ENCODE results near the gene ABCC11. TPM values are rescaled to one million over a fixed set of nuclear protein-coding genes. Genes with fewer than 3 reads are reported as not detected.

Gene ABCC11
- total and polyA plus RNA-seq, 2 donors = 0.14 to 0.23 TPM

DNA sequence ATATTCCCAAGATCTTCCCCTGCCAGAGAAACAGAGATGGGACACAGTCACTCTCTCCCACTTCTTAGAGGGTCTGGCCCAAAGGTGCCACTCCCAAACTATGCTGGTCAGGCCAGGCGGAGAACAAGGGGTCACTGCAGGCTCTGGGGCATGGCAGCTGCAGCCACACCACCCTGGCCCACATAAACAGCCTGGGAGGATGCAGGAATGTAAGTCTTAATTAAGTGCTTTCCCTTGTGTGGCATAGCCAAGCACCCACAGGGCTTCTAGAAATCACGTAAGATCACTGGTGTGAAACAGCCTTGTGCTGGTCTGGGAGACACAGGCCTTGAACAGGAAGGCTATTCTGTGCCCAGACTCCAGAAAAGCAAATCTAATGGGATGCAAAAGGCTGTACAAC, 123.1 kb downstream of the ABCC11 start:
- H3K4me3 ChIP-seq (ENCODE audit: low read length in 2 of 2) = no peak overlapping the region
- 95% methylated on average over 2 of the region's 2 CpGs for WGBS
- H3K36me3 ChIP-seq (ENCODE audit: control insufficient read depth in 2 of 2, insufficient read depth in 2 of 2, low read length in 1 of 2) = no peaks in the 10 kb centered on the region
- H3K27ac ChIP-seq (ENCODE audit: low read depth in 1 of 2, low read length in 1 of 2) = no peak overlapping the region
- H3K27me3 ChIP-seq (ENCODE audit: control insufficient read depth in 2 of 2, insufficient read depth in 1 of 2, low read length in 1 of 2) = no peaks in the 10 kb centered on the region
- H3K9me3 ChIP-seq (ENCODE audit: control insufficient read depth in 2 of 2, insufficient read depth in 1 of 2, low read length in 1 of 2) = no peaks in the 10 kb centered on the region
- H3K4me1 ChIP-seq (ENCODE audit: control insufficient read depth in 2 of 2, insufficient read depth in 2 of 2, low read length in 2 of 2) = no peaks in the 10 kb centered on the region
- no peak for DNase-seq (ENCODE audit: low read depth in 6 of 9, low spot score in 9 of 9)

DNA sequence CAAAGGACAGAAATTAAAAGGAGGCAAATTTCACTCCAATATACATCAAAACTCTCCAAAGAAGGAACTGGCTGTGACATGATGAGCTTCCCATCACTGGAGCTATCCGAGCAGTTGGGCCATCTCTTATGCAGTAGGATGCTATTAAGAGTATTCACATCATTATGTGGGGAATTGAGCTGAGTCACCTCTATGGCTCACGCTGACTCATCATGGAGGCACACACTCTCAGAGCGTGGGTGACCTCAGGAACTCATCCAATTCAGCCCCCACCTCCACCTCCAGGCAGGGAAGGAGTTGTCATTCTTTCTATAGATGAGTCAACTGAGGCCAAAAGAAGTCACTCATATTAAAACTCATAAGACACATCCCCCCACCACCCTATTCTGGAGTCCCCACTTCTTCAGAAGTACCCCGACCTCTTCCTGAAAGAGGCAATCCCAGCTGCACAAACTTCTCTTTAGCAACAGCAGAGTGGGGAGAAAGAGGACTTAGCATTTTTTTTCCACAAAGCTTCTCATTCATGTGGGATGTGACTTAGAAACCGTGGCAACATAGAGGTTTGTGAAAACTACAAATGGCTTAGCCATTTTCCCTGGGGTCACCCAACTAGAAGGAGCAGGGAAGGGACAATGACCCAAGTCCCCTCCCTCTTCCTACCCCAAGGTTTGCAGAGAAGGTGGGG, 124.1 kb downstream of the ABCC11 start:
- Histone ChIP-seq H3K9me3 (ENCODE audit: control insufficient read depth in 2 of 2, insufficient read depth in 1 of 2, low read length in 1 of 2) (no peaks in the 10 kb centered on the region), H3K36me3 (ENCODE audit: control insufficient read depth in 2 of 2, insufficient read depth in 2 of 2, low read length in 1 of 2) (no peaks in the 10 kb centered on the region), H3K4me1 (ENCODE audit: control insufficient read depth in 2 of 2, insufficient read depth in 2 of 2, low read length in 2 of 2) (no peaks in the 10 kb centered on the region), H3K4me3 (ENCODE audit: low read length in 2 of 2) (no peak overlapping the region), H3K27me3 (ENCODE audit: control insufficient read depth in 2 of 2, insufficient read depth in 1 of 2, low read length in 1 of 2) (no peaks in the 10 kb centered on the region), H3K27ac (ENCODE audit: low read depth in 1 of 2, low read length in 1 of 2) (no peak overlapping the region)
- WGBS = 73% methylated on average over 5 of the region's 5 CpGs
- DNase-seq (ENCODE audit: low read depth in 6 of 9, low spot score in 9 of 9) = no peak

DNA sequence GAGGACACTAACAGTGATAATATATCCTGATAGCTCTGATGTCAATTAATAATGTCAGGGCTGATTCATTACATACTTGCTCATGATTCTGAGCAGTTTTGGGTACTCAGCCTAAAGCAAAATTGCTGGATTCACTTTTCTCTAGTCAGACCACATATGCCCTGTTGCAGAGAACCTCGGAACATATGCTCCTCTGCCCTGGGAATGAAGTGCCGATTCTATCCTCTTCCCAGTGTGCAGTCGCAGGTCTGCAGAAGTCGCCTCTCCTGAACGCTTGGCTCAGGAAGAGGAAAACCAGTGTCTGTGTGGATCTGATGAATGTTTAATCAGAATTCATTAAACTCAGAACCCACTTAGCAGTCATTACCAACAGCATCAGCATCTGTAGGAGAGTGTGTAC, 126.1 kb downstream of the ABCC11 start:
- H3K27me3 ChIP-seq (ENCODE audit: control insufficient read depth in 2 of 2, insufficient read depth in 1 of 2, low read length in 1 of 2) = no peaks in the 10 kb centered on the region
- H3K36me3 ChIP-seq (ENCODE audit: control insufficient read depth in 2 of 2, insufficient read depth in 2 of 2, low read length in 1 of 2) = no peaks in the 10 kb centered on the region
- DNase-seq (ENCODE audit: low read depth in 6 of 9, low spot score in 9 of 9) = no peak
- WGBS = 93% methylated on average over 5 of the region's 5 CpGs
- no peaks in the 10 kb centered on the region for H3K9me3 ChIP-seq (ENCODE audit: control insufficient read depth in 2 of 2, insufficient read depth in 1 of 2, low read length in 1 of 2)
- H3K27ac ChIP-seq (ENCODE audit: low read depth in 1 of 2, low read length in 1 of 2) = no peak overlapping the region
- H3K4me3 ChIP-seq (ENCODE audit: low read length in 2 of 2) = no peak overlapping the region
- no peaks in the 10 kb centered on the region for H3K4me1 ChIP-seq (ENCODE audit: control insufficient read depth in 2 of 2, insufficient read depth in 2 of 2, low read length in 2 of 2)

- no peaks in the 10 kb centered on the region for H3K4me1 ChIP-seq (ENCODE audit: control insufficient read depth in 2 of 2, insufficient read depth in 2 of 2, low read length in 2 of 2)
- no peak overlapping the region for H3K4me3 ChIP-seq (ENCODE audit: low read length in 2 of 2)
- no peak overlapping the region for H3K27ac ChIP-seq (ENCODE audit: low read depth in 1 of 2, low read length in 1 of 2)
- H3K36me3 ChIP-seq (ENCODE audit: control insufficient read depth in 2 of 2, insufficient read depth in 2 of 2, low read length in 1 of 2) = no peaks in the 10 kb centered on the region
- DNase-seq (ENCODE audit: low read depth in 6 of 9, low spot score in 9 of 9) = no peak
- H3K9me3 ChIP-seq (ENCODE audit: control insufficient read depth in 2 of 2, insufficient read depth in 1 of 2, low read length in 1 of 2) = no peaks in the 10 kb centered on the region
- no peaks in the 10 kb centered on the region for H3K27me3 ChIP-seq (ENCODE audit: control insufficient read depth in 2 of 2, insufficient read depth in 1 of 2, low read length in 1 of 2)
- WGBS = 94% methylated on average over 2 of the region's 2 CpGs
These were observed 128.5 kb downstream of the ABCC11 start for GRCh38 chr16:48118841-48119240.

DNA sequence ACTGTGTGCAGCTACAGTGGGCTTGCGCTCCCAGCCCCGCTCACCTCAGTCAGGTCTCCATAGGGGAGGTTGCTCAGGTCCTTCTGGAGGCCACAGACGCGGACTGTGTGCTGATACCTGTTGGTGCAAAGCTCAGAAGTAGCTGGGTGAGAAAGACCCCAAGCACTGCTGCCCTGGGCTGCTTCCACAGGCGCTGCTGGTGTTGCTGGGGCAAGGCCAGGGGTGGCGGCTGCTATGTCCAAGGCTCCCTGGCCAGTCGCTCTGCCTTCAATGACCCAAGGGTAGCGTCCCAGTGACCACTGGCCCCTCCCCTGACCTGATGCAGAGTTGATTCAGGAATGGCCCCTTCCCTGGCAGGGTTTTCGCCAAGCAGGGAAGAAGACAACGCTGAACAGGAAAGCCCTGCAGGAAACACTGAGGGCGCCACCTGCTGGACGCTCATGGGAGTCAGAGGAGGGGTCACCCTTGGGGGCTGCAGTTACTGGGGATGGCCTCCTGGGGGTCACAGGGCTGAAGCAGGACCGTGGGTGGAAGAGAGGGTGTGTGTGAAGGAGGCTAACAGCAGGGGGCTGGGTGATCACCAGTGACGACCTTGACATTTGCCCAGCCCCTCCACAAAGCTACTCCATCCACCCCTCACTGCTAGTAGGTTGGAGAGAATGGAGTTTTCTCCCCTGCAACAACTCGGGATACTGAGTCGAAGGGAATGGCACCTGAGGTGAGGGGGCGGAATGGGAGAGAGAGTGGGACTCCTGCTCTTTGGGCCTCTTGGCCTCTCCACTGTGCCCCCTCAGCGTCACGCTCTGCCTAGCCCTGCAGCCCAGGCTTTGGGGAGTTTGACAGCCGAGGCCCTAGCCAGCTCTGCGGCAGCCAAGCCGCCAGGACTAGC, 129.9 kb downstream of the ABCC11 start:
- no peaks in the 10 kb centered on the region for H3K4me1 ChIP-seq (ENCODE audit: control insufficient read depth in 2 of 2, insufficient read depth in 2 of 2, low read length in 2 of 2)
- WGBS = 66% methylated on average over 22 of the region's 22 CpGs
- no peaks in the 10 kb centered on the region for H3K36me3 ChIP-seq (ENCODE audit: control insufficient read depth in 2 of 2, insufficient read depth in 2 of 2, low read length in 1 of 2)
- no peak overlapping the region for H3K27ac ChIP-seq (ENCODE audit: low read depth in 1 of 2, low read length in 1 of 2)
- H3K27me3 ChIP-seq (ENCODE audit: control insufficient read depth in 2 of 2, insufficient read depth in 1 of 2, low read length in 1 of 2) = no peaks in the 10 kb centered on the region
- H3K4me3 ChIP-seq (ENCODE audit: low read length in 2 of 2) = no peak overlapping the region
- peak in 7 of 9 donors; percentile 13 to 63 (median 35) for DNase-seq (ENCODE audit: low read depth in 6 of 9, low spot score in 9 of 9)
- no peaks in the 10 kb centered on the region for H3K9me3 ChIP-seq (ENCODE audit: control insufficient read depth in 2 of 2, insufficient read depth in 1 of 2, low read length in 1 of 2)

Other genes starting within 250 kb of the ABCC11 start
- 0.05 TPM for gene ABCC12, start 91.5 kb downstream of the ABCC11 start, total RNA-seq
- 0.02 TPM for gene ABCC12, start 91.5 kb downstream of the ABCC11 start, polyA plus RNA-seq
- 37.7 TPM for gene LONP2, start 3.2 kb downstream of the ABCC11 start, total RNA-seq
- gene LONP2, start 3.2 kb downstream of the ABCC11 start, polyA plus RNA-seq = 39.5 TPM
- 19.0 TPM for gene SIAH1, start 137.9 kb upstream of the ABCC11 start, total RNA-seq
- 31.1 TPM for gene SIAH1, start 137.9 kb upstream of the ABCC11 start, polyA plus RNA-seq